Muscle of leg (tissue), 16 donors: Measurements from ENCODE around the gene HES1. TPM values are rescaled to one million over a fixed set of nuclear protein-coding genes. Genes with fewer than 3 reads are reported as not detected.
A peak's percentile ranks its signal among the peaks of the same experiment; 100 is the strongest.
"Not testable (repeated sequence)": the region's sequence is repeated elsewhere in the genome, so short reads cannot be mapped to it uniquely, and the experiment has no call there.

Experiments
- DNase-seq: peaks from one replicate; pipeline ENCODE4 v3.0.0; 2013
- H3K27ac ChIP-seq: one replicate; pipeline ENCODE4 v1.5.1; 2013; ENCODE audit warnings: mild to moderate bottlenecking, low read length, control low read depth
- H3K27me3 ChIP-seq: one replicate; pipeline ENCODE4 v1.6.1; 2013; ENCODE audit warnings: low read length; ENCODE audit not compliant: control insufficient read depth, insufficient read depth
- H3K36me3 ChIP-seq: one replicate; pipeline ENCODE4 v1.6.1; 2013; ENCODE audit warnings: low read length; ENCODE audit not compliant: control insufficient read depth, insufficient read depth
- H3K4me1 ChIP-seq: one replicate; pipeline ENCODE4 v1.6.1; 2013; ENCODE audit warnings: low read length; ENCODE audit not compliant: control insufficient read depth, insufficient read depth
- H3K4me3 ChIP-seq: one replicate; pipeline ENCODE4 v1.5.1; 2013; ENCODE audit warnings: low read length, control low read depth
- H3K9me3 ChIP-seq: replicated peaks from 2 replicates; pipeline ENCODE4 v1.6.1; 2013; ENCODE audit warnings: low read depth, low read length; ENCODE audit not compliant: control insufficient read depth
- WGBS: methylation state at CpG from one replicate; pipeline ENCODE4 v1.1.5; 2013; ENCODE audit warnings: missing lambda C conversion rate; ENCODE audit not compliant: insufficient coverage; 5-methylcytosine and 5-hydroxymethylcytosine counted together
- long read RNA-seq, 11 donors: transcript quantifications; one replicate each; lab custom pipeline, GENCODE V29; 2026
- polyA plus RNA-seq, 8 donors: library from polyadenylated mRNA; unstranded; fragments of 120-200 nt; gene quantifications; one replicate each; pipeline versions ENCODE4 v1.2.1 to v1.2.3, GENCODE V29; 2013; ENCODE audit warnings: inconsistent platforms in 1 of 8, low replicate concordance in 1 of 8; ENCODE audit not compliant: insufficient read length in 8 of 8, insufficient read depth in 1 of 8
- total RNA-seq: library from RNA; stranded (reverse); fragments of 120-200 nt; gene quantifications from one replicate; pipeline ENCODE4 v1.2.4, GENCODE V29; 2013

The HES1 gene, protein sequence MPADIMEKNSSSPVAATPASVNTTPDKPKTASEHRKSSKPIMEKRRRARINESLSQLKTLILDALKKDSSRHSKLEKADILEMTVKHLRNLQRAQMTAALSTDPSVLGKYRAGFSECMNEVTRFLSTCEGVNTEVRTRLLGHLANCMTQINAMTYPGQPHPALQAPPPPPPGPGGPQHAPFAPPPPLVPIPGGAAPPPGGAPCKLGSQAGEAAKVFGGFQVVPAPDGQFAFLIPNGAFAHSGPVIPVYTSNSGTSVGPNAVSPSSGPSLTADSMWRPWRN
- total RNA-seq: 29.4 TPM
- polyA plus RNA-seq: 10 to 100 TPM; 26.2 to 45.1 (median 35.6) TPM
- long read RNA-seq, donor 1, transcript HES1-201 (4 exons, 1,578 nt): major isoform, 18 of 18 reads
- long read RNA-seq, donor 1, partial matches to known transcripts: 0 of 18 reads
- long read RNA-seq, donor 1, other reads (novel, unspliced or antisense): 0 of 18 reads
- long read RNA-seq, donor 2, partial matches to known transcripts: 0 of 3 reads
- long read RNA-seq, donor 2, other reads (novel, unspliced or antisense): 0 of 3 reads
- long read RNA-seq, donor 3, transcript HES1-201 (4 exons, 1,578 nt): major isoform, 25 of 26 reads
- long read RNA-seq, donor 3, partial matches to known transcripts: 0 of 26 reads
- long read RNA-seq, donor 3, other reads (novel, unspliced or antisense): 0 of 26 reads
- long read RNA-seq, donor 4, transcript HES1-201 (4 exons, 1,578 nt): major isoform, 15 of 38 reads
- long read RNA-seq, donor 4, partial matches to known transcripts: 21 of 38 reads
- long read RNA-seq, donor 4, other reads (novel, unspliced or antisense): 0 of 38 reads
- long read RNA-seq, donor 5, transcript HES1-201 (4 exons, 1,578 nt): major isoform, 34 of 72 reads
- long read RNA-seq, donor 5, partial matches to known transcripts: 34 of 72 reads
- long read RNA-seq, donor 5, other reads (novel, unspliced or antisense): 0 of 72 reads
- long read RNA-seq, donor 6, transcript HES1-201 (4 exons, 1,578 nt): major isoform, 35 of 58 reads
- long read RNA-seq, donor 6, partial matches to known transcripts: 19 of 58 reads
- long read RNA-seq, donor 6, other reads (novel, unspliced or antisense): 0 of 58 reads
- long read RNA-seq, donor 7, transcript HES1-201 (4 exons, 1,578 nt): major isoform, 38 of 78 reads
- long read RNA-seq, donor 7, transcript HES1-202 (2 exons, 1,009 nt): minor isoform, 5 of 78 reads
- long read RNA-seq, donor 7, partial matches to known transcripts: 35 of 78 reads
- long read RNA-seq, donor 7, other reads (novel, unspliced or antisense): 0 of 78 reads
- long read RNA-seq, donor 8, transcript HES1-201 (4 exons, 1,578 nt): major isoform, 37 of 46 reads
- long read RNA-seq, donor 8, partial matches to known transcripts: 5 of 46 reads
- long read RNA-seq, donor 8, other reads (novel, unspliced or antisense): 0 of 46 reads
- long read RNA-seq, donor 9, transcript HES1-202 (2 exons, 1,009 nt): minor isoform, 5 of 79 reads
- long read RNA-seq, donor 9, transcript HES1-201 (4 exons, 1,578 nt): major isoform, 26 of 79 reads
- long read RNA-seq, donor 9, partial matches to known transcripts: 48 of 79 reads
- long read RNA-seq, donor 9, other reads (novel, unspliced or antisense): 0 of 79 reads
- long read RNA-seq, donor 10, transcript HES1-201 (4 exons, 1,578 nt): major isoform, 29 of 69 reads
- long read RNA-seq, donor 10, partial matches to known transcripts: 36 of 69 reads
- long read RNA-seq, donor 10, other reads (novel, unspliced or antisense): 0 of 69 reads
- long read RNA-seq, donor 11, transcript HES1-201 (4 exons, 1,578 nt): major isoform, 19 of 40 reads
- long read RNA-seq, donor 11, partial matches to known transcripts: 18 of 40 reads
- long read RNA-seq, donor 11, other reads (novel, unspliced or antisense): 0 of 40 reads

DNA sequence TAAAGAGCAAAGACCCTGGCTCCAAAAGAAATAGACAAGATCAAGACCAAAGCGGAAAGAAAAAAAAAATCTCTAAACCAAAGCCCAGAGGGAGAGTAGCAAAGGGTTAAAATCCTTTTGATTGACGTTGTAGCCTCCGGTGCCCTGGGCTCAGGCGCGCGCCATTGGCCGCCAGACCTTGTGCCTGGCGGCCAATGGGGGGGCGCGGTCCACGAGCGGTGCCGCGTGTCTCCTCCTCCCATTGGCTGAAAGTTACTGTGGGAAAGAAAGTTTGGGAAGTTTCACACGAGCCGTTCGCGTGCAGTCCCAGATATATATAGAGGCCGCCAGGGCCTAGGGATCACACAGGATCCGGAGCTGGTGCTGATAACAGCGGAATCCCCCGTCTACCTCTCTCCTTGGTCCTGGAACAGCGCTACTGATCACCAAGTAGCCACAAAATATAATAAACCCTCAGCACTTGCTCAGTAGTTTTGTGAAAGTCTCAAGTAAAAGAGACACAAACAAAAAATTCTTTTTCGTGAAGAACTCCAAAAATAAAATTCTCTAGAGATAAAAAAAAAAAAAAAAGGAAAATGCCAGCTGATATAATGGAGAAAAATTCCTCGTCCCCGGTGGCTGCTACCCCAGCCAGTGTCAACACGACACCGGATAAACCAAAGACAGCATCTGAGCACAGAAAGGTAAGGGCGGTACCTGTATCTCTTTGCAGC lies at the start of gene HES1:
Gene HES1, plus strand, starts transcription at position 343 of the 713 bp plus-strand sequence. Its CDS starts 233 bp downstream, at position 576.
- H3K4me1 ChIP-seq: peaks cover 69% of the 10 kb centered on the region
- peak within 1 kb of the TSS; percentile 75 for H3K4me3 ChIP-seq
- H3K27me3 ChIP-seq: peaks cover 23% of the 10 kb centered on the region
- H3K27ac ChIP-seq: peak within 1 kb of the TSS; percentile 94
- DNase-seq: peak; percentile 99
- 0% methylated on average over 17 of the region's 29 CpGs for WGBS
- H3K36me3 ChIP-seq: peaks cover 9% of the 10 kb centered on the region
- no peaks in the 10 kb centered on the region for H3K9me3 ChIP-seq

DNA sequence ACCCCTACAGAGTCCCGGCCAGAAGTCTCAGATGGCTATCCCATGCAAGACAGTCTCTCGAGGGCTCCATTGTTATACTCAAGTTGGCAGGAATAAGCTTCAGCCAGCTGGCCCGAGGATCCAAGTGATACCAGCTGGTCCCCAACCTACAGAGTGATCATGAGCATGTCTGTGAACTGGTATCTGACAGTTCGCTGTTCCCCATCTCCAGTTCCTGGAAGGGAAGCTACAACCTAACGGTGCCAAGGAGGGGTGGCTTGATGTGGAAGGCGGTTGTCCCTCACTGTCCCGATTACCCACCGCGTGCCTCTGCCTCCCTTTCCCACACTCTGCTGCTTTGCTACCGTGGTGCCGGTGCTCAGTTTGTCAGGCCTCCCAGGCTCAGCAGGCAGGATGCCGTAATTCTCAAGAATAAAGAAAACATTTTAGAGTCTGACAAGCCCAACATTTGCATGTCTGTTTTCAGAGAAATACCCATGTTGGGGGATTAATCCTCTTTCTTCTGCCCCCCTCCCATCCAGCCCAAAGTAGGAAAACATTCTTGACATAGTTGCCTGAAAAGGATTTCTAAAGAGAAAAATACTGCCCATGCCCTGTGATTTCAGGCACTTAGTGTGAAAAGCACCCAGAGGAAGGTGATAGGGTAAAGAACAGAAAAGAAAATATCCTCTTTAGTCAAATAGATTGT lies 49.4 kb upstream of the HES1 start:
- Histone ChIP-seq H3K9me3 (no peaks in the 10 kb centered on the region), H3K4me1 (peaks cover 70% of the 10 kb centered on the region), H3K36me3 (no peaks in the 10 kb centered on the region), H3K4me3 (no peak overlapping the region), H3K27ac (peak overlapping the region; percentile 22), H3K27me3 (peaks cover 19% of the 10 kb centered on the region)
- WGBS: 68% methylated on average over 7 of the region's 12 CpGs
- DNase-seq: no peak

DNA sequence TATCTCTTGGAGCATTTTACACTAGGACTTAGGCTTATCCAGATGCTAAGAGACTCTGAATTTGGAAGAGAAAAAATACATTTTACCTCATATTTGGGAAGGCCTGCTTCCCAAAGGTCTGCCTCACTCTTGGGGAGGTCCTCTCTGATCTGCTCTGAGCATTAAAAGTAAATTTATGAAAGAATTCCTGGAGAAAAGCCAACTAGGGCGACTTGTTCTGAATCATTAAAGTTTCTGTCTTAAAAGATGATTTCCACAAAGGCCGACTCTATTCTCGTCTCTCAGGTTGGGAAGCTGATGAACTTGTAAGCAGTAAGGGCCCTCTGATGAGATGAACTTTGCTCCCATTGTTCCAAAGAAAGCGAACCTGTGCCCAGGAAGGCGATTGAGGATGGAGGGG lies 48.7 kb upstream of the HES1 start:
- Histone ChIP-seq H3K9me3 (no peaks in the 10 kb centered on the region), H3K27ac (peak overlapping the region; percentile 43), H3K27me3 (peaks cover 19% of the 10 kb centered on the region), H3K36me3 (no peaks in the 10 kb centered on the region), H3K4me1 (peaks cover 64% of the 10 kb centered on the region), H3K4me3 (no peak overlapping the region)
- 80% methylated on average over 5 of the region's 5 CpGs for WGBS
- DNase-seq: no peak

DNA sequence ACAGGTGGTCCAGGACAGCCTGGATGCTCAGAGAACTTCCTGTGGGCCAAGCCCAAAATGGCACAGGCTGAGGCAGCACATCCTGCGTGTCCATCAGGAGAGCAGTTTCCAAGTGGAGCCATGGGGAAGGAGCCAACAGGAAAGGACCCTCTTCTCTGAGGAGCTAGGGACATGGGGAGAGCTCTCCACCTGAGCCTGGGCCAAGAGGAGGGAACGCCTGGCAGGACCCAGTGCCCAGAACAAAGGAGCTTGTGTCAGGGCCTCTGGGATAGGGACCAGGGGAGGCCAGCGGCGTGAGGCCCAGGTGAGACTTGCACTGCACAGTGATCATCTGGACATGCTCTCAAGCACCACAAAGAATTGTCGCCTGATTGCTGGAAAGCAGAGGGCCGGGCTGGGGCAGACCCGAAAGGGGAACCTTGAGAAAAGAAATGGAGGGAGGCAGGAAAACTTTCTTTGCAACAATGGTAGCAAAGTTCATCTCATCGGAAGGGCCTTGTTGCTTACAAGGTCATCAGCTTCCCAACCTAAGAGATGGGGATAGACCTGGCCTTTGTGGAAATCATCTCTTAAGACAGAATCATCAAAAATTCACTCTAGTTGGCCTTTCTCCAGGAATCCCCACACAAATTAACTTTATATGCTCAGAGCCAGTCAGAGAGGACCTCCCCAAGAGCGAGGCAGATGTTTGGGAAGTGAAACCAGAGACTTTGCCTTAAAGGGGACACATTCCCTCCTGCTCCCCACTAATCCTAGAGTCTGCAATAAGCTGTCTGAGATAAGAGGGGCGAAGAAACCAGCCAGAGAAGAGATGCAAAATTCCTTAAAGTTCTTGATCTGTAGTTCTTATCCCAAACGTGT lies 47.7 kb upstream of the HES1 start:
- H3K27me3 ChIP-seq: peaks cover 16% of the 10 kb centered on the region
- 75% methylated on average over 7 of the region's 11 CpGs for WGBS
- no peak overlapping the region for H3K27ac ChIP-seq

DNA sequence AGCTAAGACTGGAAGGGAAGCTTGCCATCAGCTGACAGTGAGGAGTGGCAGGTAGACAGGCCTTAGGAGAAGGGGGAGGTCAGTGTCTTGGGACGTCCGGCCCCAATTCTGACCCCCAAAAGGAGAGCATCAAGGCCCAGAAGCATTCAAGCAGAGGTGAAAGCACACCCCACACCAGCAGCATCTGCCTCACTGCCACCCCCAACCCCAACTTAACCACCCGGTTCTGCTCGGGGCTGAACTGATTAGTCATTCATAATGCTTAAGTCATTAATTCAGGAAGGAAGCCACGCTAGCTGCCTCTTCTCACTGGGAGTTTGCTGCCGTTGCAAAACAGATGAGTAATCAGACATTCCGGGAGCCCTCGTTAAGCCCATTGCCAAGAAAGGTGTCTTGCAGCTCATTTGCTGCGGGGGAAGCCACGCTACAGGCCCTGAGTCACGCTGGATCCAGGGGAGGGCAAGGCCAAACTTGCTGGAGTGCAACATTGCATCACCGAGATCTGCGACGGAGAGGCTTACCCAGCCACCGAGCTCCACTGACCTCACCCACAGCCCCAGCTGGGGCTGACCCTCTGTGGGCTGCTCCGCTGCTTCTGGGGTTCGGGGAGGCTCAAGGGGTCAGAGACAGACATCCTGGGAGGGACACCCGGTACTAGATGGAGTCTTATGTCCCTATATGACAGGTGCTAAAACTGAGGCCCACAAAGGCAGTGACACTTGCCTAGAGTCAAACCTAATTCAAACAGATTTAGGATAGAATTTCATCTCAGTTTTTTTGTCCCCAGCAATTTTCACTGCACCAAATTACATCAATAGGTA lies 46.4 kb upstream of the HES1 start:
- WGBS: 48% methylated on average over 12 of the region's 18 CpGs
- H3K27me3 ChIP-seq: peaks cover 14% of the 10 kb centered on the region
- H3K4me3 ChIP-seq: no peak overlapping the region
- no peaks in the 10 kb centered on the region for H3K36me3 ChIP-seq
- no peaks in the 10 kb centered on the region for H3K9me3 ChIP-seq
- peaks cover 49% of the 10 kb centered on the region for H3K4me1 ChIP-seq
- DNase-seq: peak; percentile 56
- H3K27ac ChIP-seq: peak overlapping the region; percentile 29

More for the DNA sequence above, 47.7 kb upstream of the HES1 start:
- H3K9me3 ChIP-seq: no peaks in the 10 kb centered on the region
- peaks cover 57% of the 10 kb centered on the region for H3K4me1 ChIP-seq
- H3K36me3 ChIP-seq: no peaks in the 10 kb centered on the region
- H3K4me3 ChIP-seq: no peak overlapping the region
- DNase-seq: peak; percentile 48

DNA sequence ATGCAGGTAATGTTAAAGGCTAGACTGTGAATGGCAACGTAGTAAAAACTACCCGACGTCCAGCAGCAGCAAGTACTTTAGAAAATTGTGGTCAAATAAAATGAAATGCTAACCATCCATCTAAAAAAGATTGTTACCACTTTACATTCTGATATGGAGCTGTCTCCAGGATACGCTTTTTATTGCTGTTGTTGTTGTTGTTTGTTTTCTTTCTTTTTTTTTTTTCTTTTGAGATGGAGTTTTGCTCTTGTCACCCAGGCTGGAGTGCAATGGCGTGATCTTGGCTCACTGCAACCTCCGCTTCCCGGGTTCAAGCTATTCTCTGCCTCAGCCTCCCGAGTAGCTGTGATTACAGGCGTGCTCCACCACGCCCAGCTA lies 45.8 kb upstream of the HES1 start:
- Histone ChIP-seq H3K27me3 (peaks cover 14% of the 10 kb centered on the region), H3K4me1 (peaks cover 47% of the 10 kb centered on the region)
- H3K36me3 ChIP-seq, DNase-seq, H3K9me3 ChIP-seq, H3K4me3 ChIP-seq, H3K27ac ChIP-seq: not testable (repeated sequence)
- 96% methylated on average over 4 of the region's 10 CpGs for WGBS

DNA sequence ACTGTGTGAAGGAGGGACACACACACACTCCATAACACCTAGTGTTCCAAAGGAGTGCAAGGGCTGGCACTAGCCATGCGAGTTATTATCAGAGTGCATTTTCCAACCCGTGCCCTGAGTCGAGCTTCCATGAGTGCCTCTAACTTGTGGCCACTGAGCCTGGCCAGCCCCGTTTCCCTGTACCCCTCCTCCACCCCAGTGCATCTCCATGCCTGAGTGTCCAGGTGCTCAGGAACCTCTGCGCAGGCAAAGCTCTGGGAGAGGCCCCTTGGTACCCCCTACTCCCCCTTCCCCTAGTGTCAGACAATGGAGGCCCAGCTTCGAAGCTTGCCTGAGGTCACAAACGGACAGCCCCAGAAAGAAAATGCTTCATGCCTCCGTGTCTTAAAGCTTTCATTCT lies 45.2 kb upstream of the HES1 start:
- Histone ChIP-seq H3K9me3 (no peaks in the 10 kb centered on the region), H3K27ac (no peak overlapping the region), H3K4me1 (peaks cover 51% of the 10 kb centered on the region), H3K36me3 (no peaks in the 10 kb centered on the region), H3K4me3 (no peak overlapping the region), H3K27me3 (peaks cover 14% of the 10 kb centered on the region)
- no peak for DNase-seq
- WGBS: 73% methylated on average over 6 of the region's 8 CpGs
